ENCODE results near the gene FADS2.

DNA sequence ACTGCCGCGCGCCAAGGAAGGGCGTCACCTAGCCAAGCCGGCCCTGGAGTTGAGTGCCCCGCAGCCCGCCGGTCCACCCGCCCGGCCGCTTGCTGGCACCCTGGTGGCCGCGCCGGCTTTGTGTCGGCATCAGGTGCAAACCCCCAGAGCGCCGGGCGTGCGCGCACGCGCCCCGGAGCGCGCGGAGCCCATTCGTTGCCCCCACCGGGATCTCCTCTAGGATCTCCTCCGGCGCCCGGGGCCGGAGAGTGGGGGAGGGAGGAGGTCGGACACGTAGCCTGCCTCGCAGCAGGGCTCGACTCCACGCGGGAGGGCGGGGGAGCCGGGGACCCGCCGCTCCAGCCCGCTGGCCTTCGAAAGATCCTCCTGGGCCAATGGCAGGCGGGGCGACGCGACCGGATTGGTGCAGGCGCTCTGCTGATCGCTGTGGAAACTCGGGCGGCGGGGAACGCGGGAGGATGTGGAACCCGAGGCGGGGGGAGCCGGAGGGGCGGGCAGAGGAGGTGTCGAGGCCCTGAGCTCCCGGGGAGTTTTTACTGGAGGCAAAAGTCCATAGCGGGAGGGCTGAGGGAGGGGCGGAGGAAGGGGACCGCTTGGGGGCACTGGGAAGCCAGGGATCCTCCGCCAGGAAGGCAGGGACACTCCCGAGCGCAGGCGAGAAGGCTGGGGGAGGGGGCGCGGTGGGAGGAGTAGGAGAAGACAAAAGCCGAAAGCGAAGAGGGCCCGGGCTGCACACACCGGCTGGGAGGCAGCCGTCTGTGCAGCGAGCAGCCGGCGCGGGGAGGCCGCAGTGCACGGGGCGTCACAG lies at the start of gene FADS2:
- TF ChIP-seq, protein P1, sequence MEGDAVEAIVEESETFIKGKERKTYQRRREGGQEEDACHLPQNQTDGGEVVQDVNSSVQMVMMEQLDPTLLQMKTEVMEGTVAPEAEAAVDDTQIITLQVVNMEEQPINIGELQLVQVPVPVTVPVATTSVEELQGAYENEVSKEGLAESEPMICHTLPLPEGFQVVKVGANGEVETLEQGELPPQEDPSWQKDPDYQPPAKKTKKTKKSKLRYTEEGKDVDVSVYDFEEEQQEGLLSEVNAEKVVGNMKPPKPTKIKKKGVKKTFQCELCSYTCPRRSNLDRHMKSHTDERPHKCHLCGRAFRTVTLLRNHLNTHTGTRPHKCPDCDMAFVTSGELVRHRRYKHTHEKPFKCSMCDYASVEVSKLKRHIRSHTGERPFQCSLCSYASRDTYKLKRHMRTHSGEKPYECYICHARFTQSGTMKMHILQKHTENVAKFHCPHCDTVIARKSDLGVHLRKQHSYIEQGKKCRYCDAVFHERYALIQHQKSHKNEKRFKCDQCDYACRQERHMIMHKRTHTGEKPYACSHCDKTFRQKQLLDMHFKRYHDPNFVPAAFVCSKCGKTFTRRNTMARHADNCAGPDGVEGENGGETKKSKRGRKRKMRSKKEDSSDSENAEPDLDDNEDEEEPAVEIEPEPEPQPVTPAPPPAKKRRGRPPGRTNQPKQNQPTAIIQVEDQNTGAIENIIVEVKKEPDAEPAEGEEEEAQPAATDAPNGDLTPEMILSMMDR (IDR thresholded peaks at IDR 0.05; ENCODE audit: low read length) = no peak
- 0 out of 2 replicates have a peak, but pooled peaks have one; percentile 49 for TF ChIP-seq EZH2phosphoT487 (IDR thresholded peaks at IDR 0.05; ENCODE audit: low read length)
- no peak for TF ChIP-seq EZH2 (optimal IDR thresholded peaks at IDR 0.05; ENCODE audit: low read depth, low read length)
